Neural cell (in vitro differentiated cells): ENCODE results near the gene NEBL.

Source experiments
- POLR2AphosphoS5 ChIP-seq: IDR thresholded peaks from 2 replicates; pipeline ENCODE4 v1.6.1; 2012
- TAF1 ChIP-seq: IDR thresholded peaks from 2 replicates; pipeline ENCODE4 v1.6.1; 2012; ENCODE audit warnings: low read depth
- TF ChIP-seq, protein P1 (sequence below): fragments of 450-650 bp; IDR thresholded peaks from 2 replicates; pipeline ENCODE4 v1.5.1; 2014; ENCODE audit warnings: antibody characterized with exemption, mild to moderate bottlenecking, moderate library complexity; ENCODE audit not compliant: poor library complexity, severe bottlenecking
- TF ChIP-seq, protein P2 (sequence below): IDR thresholded peaks from 2 replicates; pipeline ENCODE4 v1.6.1; 2012; ENCODE audit warnings: borderline replicate concordance

DNA sequence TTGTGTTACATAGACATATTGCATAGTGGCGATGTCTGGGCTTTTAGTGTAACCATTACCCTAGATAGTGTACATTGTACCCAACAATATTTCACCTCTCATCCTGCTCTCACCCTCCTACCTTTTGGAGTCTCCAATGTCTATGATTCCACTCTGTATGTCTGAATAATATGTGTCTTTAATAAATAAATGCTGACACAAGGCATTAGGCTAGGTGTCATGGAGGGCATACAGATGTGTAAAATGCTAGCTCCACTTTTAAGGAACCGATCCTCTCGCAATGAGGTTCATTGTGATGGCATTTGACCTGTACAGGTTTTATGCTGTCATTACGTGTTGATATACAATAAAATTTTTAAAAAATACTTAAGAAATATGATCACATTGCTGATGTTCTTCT is 74.3 kb downstream of the NEBL start:
- TF ChIP-seq, protein P1, sequence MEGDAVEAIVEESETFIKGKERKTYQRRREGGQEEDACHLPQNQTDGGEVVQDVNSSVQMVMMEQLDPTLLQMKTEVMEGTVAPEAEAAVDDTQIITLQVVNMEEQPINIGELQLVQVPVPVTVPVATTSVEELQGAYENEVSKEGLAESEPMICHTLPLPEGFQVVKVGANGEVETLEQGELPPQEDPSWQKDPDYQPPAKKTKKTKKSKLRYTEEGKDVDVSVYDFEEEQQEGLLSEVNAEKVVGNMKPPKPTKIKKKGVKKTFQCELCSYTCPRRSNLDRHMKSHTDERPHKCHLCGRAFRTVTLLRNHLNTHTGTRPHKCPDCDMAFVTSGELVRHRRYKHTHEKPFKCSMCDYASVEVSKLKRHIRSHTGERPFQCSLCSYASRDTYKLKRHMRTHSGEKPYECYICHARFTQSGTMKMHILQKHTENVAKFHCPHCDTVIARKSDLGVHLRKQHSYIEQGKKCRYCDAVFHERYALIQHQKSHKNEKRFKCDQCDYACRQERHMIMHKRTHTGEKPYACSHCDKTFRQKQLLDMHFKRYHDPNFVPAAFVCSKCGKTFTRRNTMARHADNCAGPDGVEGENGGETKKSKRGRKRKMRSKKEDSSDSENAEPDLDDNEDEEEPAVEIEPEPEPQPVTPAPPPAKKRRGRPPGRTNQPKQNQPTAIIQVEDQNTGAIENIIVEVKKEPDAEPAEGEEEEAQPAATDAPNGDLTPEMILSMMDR: no peak
- TF ChIP-seq POLR2AphosphoS5 (no peak), TAF1 (no peak)
- TF ChIP-seq, protein P2, sequence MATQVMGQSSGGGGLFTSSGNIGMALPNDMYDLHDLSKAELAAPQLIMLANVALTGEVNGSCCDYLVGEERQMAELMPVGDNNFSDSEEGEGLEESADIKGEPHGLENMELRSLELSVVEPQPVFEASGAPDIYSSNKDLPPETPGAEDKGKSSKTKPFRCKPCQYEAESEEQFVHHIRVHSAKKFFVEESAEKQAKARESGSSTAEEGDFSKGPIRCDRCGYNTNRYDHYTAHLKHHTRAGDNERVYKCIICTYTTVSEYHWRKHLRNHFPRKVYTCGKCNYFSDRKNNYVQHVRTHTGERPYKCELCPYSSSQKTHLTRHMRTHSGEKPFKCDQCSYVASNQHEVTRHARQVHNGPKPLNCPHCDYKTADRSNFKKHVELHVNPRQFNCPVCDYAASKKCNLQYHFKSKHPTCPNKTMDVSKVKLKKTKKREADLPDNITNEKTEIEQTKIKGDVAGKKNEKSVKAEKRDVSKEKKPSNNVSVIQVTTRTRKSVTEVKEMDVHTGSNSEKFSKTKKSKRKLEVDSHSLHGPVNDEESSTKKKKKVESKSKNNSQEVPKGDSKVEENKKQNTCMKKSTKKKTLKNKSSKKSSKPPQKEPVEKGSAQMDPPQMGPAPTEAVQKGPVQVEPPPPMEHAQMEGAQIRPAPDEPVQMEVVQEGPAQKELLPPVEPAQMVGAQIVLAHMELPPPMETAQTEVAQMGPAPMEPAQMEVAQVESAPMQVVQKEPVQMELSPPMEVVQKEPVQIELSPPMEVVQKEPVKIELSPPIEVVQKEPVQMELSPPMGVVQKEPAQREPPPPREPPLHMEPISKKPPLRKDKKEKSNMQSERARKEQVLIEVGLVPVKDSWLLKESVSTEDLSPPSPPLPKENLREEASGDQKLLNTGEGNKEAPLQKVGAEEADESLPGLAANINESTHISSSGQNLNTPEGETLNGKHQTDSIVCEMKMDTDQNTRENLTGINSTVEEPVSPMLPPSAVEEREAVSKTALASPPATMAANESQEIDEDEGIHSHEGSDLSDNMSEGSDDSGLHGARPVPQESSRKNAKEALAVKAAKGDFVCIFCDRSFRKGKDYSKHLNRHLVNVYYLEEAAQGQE: no peak
